ENCODE results near the gene KCNK7. TPM values are rescaled to one million over a fixed set of nuclear protein-coding genes. Genes with fewer than 3 reads are reported as not detected.
A peak's percentile ranks its signal among the peaks of the same experiment; 100 is the strongest.

The KCNK7 gene
- total RNA-seq, 4 donors from 2014 or later = 0.99 to 1.2 (median 1.2) TPM

GRCh38 chr11:65576867-65577755, 18.5 kb downstream of the KCNK7 start:
- no peaks in the 10 kb centered on the region for H3K27me3 ChIP-seq
- H3K4me1 ChIP-seq = peaks cover 47 to 88% (median 67%) of the 10 kb centered on the region in 4 donors
- WGBS = 16% methylated on average over 10 of the region's 18 CpGs
- DNase-seq (ENCODE audit: extremely low spot score) = no peak
- no peaks in the 10 kb centered on the region for H3K9me3 ChIP-seq
- peak in 1 of 2 donors; percentile 70 for TF ChIP-seq POLR2AphosphoS5 (IDR thresholded peaks at IDR 0.05)
- TF ChIP-seq POLR2A (IDR thresholded peaks at IDR 0.05; ENCODE audit: low read depth) = peak; percentile 50
- no peak for TF ChIP-seq CTCF (IDR thresholded peaks at IDR 0.05)
- H3K36me3 ChIP-seq = peaks cover 24 to 42% (median 42%) of the 10 kb centered on the region in 4 donors
- H3K27ac ChIP-seq (replicated peaks in 1 of 4) = peak overlapping the region; percentile 95 to 99 (median 96)
- peak overlapping the region; percentile 78 to 98 (median 88) for H3K4me3 ChIP-seq
- intact Hi-C loops (cut with DNase I) = no loop called here

- 5% methylated on average over 6 of the region's 26 CpGs for WGBS
- Histone ChIP-seq H3K4me1 (peaks cover 54 to 91% (median 74%) of the 10 kb centered on the region in 4 donors), H3K27ac (replicated peaks in 1 of 4) (peak overlapping the region; percentile 95 to 99 (median 96)), H3K9me3 (no peaks in the 10 kb centered on the region), H3K27me3 (no peaks in the 10 kb centered on the region), H3K36me3 (peaks cover 18 to 34% (median 34%) of the 10 kb centered on the region in 4 donors), H3K4me3 (peak overlapping the region; percentile 78 to 98 (median 88))
- intact Hi-C loops (cut with DNase I) = no loop called here
- no peak for DNase-seq (ENCODE audit: extremely low spot score)
- TF ChIP-seq CTCF (IDR thresholded peaks at IDR 0.05) (no peak), POLR2A (IDR thresholded peaks at IDR 0.05; ENCODE audit: low read depth) (no peak), EP300 (IDR thresholded peaks at IDR 0.05) (no peak), POLR2AphosphoS5 (IDR thresholded peaks at IDR 0.05) (no peak)
Measured at GRCh38 chr11:65576232-65576866, 19.3 kb downstream of the KCNK7 start.

GRCh38 chr11:65575568-65576231, 19.9 kb downstream of the KCNK7 start, which contains the start of gene EHBP1L1:
Gene EHBP1L1 (plus strand): TSS chr11:65576053. CDS start chr11:65576303, 250 bp downstream.
- Histone ChIP-seq H3K4me3 (peak within 1 kb of the TSS; percentile 78 to 98 (median 88)), H3K27ac (replicated peaks in 1 of 4) (peak within 1 kb of the TSS; percentile 95 to 99 (median 96)), H3K36me3 (peaks cover 11 to 28% (median 27%) of the 10 kb centered on the region in 4 donors), H3K27me3 (no peaks in the 10 kb centered on the region), H3K9me3 (no peaks in the 10 kb centered on the region), H3K4me1 (peaks cover 61 to 91% (median 81%) of the 10 kb centered on the region in 4 donors)
- 8% methylated on average over 7 of the region's 69 CpGs for WGBS
- intact Hi-C loops (cut with DNase I) = loop anchor here (2.0 kb wide), 2 partner anchors 17 to 39 kb away; partner anchors contain the start of genes MAP3K11 and PCNX3
- DNase-seq (ENCODE audit: extremely low spot score) = no peak
- TF ChIP-seq CTCF (IDR thresholded peaks at IDR 0.05) (no peak), POLR2A (IDR thresholded peaks at IDR 0.05; ENCODE audit: low read depth) (peak; percentile 25), EP300 (IDR thresholded peaks at IDR 0.05) (no peak), POLR2AphosphoS5 (IDR thresholded peaks at IDR 0.05) (peak in 1 of 2 donors; percentile 45)

- peaks cover 4 to 21% (median 20%) of the 10 kb centered on the region in 4 donors for H3K36me3 ChIP-seq
- H3K27me3 ChIP-seq = no peaks in the 10 kb centered on the region
- H3K27ac ChIP-seq (replicated peaks in 1 of 4) = peak overlapping the region; percentile 95 to 99 (median 96)
- DNase-seq (ENCODE audit: extremely low spot score) = no peak
- no peaks in the 10 kb centered on the region for H3K9me3 ChIP-seq
- intact Hi-C loops (cut with DNase I) = loop anchor here (2.0 kb wide), 2 partner anchors 18 to 40 kb away; partner anchors contain the start of genes MAP3K11 and PCNX3
- H3K4me3 ChIP-seq = peak overlapping the region; percentile 78 to 98 (median 88)
- peaks cover 63 to 86% (median 79%) of the 10 kb centered on the region in 4 donors for H3K4me1 ChIP-seq
- TF ChIP-seq POLR2AphosphoS5 (IDR thresholded peaks at IDR 0.05) = no peak
- TF ChIP-seq EP300 (IDR thresholded peaks at IDR 0.05) = no peak
- TF ChIP-seq POLR2A (IDR thresholded peaks at IDR 0.05; ENCODE audit: low read depth) = no peak
- no peak for TF ChIP-seq CTCF (IDR thresholded peaks at IDR 0.05)
- 17% methylated on average over 21 of the region's 28 CpGs for WGBS
Measured at GRCh38 chr11:65574811-65575567, 20.6 kb downstream of the KCNK7 start.
